GM11168 (cell line): ENCODE results near the gene ADGRE2.
"Not testable (repeated sequence)": the region's sequence is repeated elsewhere in the genome, so short reads cannot be mapped to it uniquely, and the experiment has no call there.

Source experiments
- in situ Hi-C: fragments of 300-500 bp; cut with MboI; formaldehyde crosslinking; loops from one replicate; pipeline ENCODE4 v1.12.0; 2022; ENCODE audit warnings: low sequenced_read_pairs; ENCODE audit not compliant: unreplicated experiment

The ADGRE2 gene

DNA sequence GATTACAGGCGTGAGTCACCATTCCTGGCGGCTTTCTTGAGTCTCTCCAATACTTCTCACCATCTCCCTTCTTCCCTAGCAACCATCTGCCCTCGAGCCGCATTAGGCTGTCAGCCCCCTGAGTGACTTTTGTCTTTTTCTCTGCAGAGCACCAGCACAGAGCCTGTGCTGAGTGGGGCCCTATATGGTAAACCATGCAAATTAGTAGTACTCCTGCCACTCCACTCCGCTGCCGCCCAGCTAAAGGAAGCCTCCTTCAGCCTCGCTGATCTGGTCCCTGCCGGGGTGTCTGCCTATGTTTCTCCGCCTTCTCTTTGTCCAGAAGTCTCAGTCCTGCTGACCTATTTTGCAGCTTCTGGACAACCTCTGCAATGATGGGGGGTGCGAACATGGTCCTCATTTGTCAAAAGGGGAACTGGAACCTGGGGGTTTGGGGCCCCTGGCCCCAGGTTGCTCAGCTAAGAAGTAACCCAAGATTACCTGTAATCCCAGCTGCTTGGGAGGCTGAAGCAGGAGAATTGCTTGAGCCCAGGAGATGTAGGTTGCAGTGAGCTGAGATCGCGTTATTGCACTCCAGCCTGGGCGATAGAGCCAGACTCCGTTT, 2.4 kb upstream of the ADGRE2 start:
- in situ Hi-C loops = not testable (repeated sequence)

DNA sequence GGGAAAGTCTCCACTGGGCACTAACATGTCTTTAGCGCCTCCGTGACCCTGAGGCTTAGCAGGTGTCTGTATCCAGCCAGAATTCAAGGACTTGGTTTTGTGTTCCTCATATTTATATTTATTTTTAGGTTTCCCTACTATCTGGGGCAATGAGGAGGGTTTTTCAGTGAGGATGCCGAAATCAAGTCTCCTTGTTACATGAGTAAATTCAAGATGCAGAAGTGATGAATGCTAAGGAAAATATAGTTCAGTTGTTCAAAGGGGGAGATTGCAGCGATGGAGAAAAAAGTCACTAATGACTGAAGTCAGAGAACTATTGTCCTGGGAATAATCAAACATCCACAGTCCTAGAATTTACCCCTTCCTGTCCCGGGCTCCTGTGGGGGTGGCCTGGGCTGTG, 791 bp upstream of the ADGRE2 start:
- in situ Hi-C loops = no loop called here

DNA sequence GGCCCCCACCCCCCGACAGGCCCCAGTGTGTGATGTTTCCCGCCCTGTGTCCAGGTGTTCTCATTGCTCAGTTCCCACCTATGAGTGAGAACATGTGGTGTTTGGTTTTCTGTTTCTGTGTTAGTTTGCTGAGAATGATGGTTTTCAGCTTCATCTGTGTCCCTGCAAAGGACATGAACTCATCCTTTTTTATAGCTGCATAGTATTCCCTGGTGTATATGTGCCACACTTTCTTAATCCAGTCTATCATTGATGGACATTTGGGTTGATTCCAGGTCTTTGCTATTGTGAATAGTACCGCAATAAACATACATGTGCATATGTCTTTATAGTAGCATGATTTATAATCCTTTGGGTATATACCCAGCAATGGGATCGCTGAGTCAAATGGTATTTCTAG, 715 bp downstream of the ADGRE2 start:
- in situ Hi-C loops = not testable (repeated sequence)

DNA sequence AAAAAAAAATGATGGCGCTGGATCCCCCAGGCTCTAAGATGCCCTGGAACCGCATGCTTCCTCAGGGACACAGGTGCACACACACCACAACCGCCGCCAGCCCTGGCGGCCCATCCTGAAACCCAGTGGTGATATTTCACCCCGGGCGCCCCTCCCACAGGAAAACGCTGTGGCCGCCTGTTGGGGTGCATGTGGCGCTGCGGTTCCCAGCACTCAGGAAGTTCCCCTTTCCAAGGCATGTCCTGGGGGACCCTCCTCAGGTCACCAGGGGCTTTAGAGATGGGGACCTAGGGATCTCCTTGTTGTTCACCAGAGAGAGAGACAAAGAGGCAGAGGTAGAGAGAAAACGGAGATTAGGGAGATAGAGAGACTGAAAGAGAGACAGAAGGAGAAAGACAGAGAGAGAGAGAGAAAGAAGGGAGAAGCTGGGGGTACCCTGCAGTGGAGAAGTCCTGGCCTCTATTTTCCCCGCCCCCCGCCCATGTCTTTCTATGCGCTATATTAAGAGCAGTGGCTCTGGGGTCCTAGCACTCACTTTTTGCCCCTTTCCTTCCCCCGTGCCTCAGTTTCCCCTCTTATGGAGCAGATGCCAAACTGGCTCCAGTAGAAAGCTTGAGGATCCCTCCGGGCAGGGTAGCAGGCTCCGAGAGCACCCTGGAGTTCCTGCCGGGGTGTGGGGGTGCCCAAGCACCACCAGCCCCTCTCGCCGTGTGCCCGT, 2.3 kb downstream of the ADGRE2 start:
- in situ Hi-C loops = no loop called here

- in situ Hi-C loops = not testable (repeated sequence)
Observed at GRCh38 chr19:14775326-14775725, 3.0 kb downstream of the ADGRE2 start.

DNA sequence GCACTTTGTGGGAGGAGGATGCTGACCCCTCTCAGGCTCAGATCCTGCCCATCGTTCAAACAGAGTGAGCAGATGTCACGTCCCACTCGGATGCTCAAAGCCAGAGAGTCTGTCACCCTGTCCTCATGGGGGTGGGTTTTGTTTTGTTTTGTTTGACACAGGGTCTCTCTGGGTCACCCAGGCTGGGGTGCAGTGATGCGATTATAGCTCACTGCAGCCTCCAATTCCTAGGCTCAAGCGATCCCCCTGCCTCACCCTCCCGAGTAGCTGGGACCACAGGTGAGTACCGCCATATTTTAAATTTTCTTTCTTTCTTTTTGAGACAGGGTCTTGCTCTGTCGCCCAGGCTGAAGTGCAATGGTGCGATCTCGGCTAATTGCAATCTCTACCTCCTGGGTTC, 4.0 kb downstream of the ADGRE2 start:
- in situ Hi-C loops = no loop called here

GRCh38 chr19:14773722-14774121, 4.6 kb downstream of the ADGRE2 start:
- in situ Hi-C loops = not testable (repeated sequence)

- in situ Hi-C loops = no loop called here
Observed at GRCh38 chr19:14772995-14773394, 5.4 kb downstream of the ADGRE2 start.

- in situ Hi-C loops = no loop called here
Observed at GRCh38 chr19:14772467-14772866, 5.9 kb downstream of the ADGRE2 start.

GRCh38 chr19:14770944-14771839, 7.2 kb downstream of the ADGRE2 start:
- in situ Hi-C loops = no loop called here

- in situ Hi-C loops = no loop called here
Observed at GRCh38 chr19:14770136-14770535, 8.2 kb downstream of the ADGRE2 start.

DNA sequence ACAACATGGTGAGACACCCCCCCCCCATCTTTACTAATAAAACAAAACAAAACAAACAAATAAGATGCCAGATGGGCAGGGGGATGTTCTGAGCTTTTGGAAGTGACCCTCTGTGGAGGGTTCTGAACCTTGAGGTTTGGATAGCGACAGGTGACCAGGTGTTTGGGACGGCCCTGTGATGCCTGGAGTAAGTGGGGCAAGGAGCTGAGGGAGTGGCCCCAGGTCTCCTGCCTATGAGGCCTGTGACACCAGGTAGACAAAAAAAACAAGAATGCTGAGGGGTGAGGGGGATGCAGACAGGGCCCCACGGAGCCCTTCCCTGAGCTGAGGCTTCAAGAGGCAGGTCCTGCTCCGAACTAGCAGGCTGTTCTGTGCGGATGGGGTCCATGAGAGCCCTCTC, 9.2 kb downstream of the ADGRE2 start:
- in situ Hi-C loops = loop anchor here (5.0 kb wide), 1 partner anchor 372 kb away; no protein-coding TSS in a partner anchor

DNA sequence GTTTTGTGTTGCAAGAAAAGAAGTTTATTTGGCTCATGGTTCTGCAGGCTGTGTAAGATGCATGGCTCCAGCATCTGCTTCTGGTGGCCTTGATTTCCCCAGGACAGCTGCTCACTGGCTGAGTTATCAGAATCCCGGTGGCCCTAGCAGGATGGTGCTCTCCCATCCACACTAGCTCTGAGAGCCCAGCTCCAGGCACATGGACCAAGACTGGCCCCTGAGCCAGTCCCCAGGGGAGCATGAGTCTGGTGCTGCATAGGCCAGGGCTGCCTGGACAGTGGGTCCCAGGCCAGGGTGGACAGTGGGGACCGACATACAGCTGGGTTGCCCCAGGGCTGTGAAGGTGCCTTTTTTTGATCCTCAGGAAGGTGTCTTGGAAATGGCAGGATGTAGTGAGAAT, 10.4 kb downstream of the ADGRE2 start:
- in situ Hi-C loops = loop anchor here (5.0 kb wide), 1 partner anchor 371 kb away; no protein-coding TSS in a partner anchor

GRCh38 chr19:14767466-14767971, 10.8 kb downstream of the ADGRE2 start:
- in situ Hi-C loops = loop anchor here (5.0 kb wide), 1 partner anchor 370 kb away; no protein-coding TSS in a partner anchor

GRCh38 chr19:14765841-14766240, 12.5 kb downstream of the ADGRE2 start:
- in situ Hi-C loops = loop anchor here (5.0 kb wide), 1 partner anchor 369 kb away; no protein-coding TSS in a partner anchor

- in situ Hi-C loops = loop anchor here (5.0 kb wide), 1 partner anchor 368 kb away; no protein-coding TSS in a partner anchor
Observed at GRCh38 chr19:14765403-14765802, 13.0 kb downstream of the ADGRE2 start.

GRCh38 chr19:14764401-14764800, 14.0 kb downstream of the ADGRE2 start:
- in situ Hi-C loops = no loop called here

- in situ Hi-C loops = no loop called here
Observed at GRCh38 chr19:14763497-14764145, 14.7 kb downstream of the ADGRE2 start.

GRCh38 chr19:14762111-14762510, 16.2 kb downstream of the ADGRE2 start:
- in situ Hi-C loops = no loop called here

DNA sequence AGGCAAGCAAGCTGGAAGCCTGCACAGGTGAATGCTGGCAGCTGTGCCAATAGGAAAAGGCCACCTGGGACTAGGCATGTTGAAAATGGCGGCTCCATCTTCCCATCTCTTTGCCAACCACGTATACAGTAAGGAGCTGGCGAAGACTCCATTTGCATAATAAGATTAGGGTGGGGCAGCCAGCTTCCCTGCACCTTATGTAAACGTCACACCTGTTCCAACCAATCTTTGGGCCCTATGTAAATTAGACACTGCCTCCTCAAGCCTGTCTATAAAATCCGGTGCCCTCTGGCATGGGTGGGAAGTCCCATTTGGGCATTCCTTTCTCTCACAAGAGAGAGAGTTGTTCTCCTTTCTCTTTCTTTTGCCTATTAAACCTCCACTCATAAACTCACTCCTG, 16.8 kb downstream of the ADGRE2 start:
- in situ Hi-C loops = no loop called here
